ENCODE measurements around the gene ABCC2. TPM values are rescaled to one million over a fixed set of nuclear protein-coding genes. Genes with fewer than 3 reads are reported as not detected.

ABCC2 gene
- total RNA-seq, 1 donor from 2014 or later, result 0.39 TPM

DNA sequence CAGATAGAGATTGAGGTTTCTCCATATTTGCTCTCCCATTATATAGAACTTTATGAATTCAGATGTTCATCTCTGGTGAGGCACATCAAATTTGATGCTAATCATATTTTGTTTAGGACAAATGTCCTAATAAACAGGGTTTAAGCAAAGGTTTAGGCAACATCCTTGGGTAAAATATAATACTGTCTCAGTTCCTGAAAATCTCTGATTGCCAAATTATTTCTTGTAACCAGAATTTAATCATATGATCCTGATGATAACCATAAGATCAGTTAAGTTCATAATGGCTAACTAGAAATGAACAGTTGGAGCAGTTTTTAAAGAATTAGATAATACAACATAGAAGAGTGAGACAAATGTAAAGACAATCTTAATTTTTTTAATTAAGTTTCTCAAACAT is 31.8 kb upstream of the ABCC2 start:
- H3K36me3 Mint-ChIP-seq (ENCODE audit: unreplicated experiment), result no peaks in the 10 kb centered on the region
- H3K27ac Mint-ChIP-seq (ENCODE audit: unreplicated experiment), result no peak overlapping the region
- H3K9me3 Mint-ChIP-seq (ENCODE audit: unreplicated experiment), result no peaks in the 10 kb centered on the region
- H3K27me3 Mint-ChIP-seq (ENCODE audit: unreplicated experiment), result no peaks in the 10 kb centered on the region
- no peaks in the 10 kb centered on the region for H3K4me1 Mint-ChIP-seq (ENCODE audit: low read depth, unreplicated experiment)
- TF ChIP-seq, protein P1, sequence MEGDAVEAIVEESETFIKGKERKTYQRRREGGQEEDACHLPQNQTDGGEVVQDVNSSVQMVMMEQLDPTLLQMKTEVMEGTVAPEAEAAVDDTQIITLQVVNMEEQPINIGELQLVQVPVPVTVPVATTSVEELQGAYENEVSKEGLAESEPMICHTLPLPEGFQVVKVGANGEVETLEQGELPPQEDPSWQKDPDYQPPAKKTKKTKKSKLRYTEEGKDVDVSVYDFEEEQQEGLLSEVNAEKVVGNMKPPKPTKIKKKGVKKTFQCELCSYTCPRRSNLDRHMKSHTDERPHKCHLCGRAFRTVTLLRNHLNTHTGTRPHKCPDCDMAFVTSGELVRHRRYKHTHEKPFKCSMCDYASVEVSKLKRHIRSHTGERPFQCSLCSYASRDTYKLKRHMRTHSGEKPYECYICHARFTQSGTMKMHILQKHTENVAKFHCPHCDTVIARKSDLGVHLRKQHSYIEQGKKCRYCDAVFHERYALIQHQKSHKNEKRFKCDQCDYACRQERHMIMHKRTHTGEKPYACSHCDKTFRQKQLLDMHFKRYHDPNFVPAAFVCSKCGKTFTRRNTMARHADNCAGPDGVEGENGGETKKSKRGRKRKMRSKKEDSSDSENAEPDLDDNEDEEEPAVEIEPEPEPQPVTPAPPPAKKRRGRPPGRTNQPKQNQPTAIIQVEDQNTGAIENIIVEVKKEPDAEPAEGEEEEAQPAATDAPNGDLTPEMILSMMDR (IDR thresholded peaks at IDR 0.05; ENCODE audit: partially characterized antibody, unreplicated experiment), result no peak
- H3K4me3 Mint-ChIP-seq (ENCODE audit: unreplicated experiment), result no peak overlapping the region
- DNase-seq, result no peak

DNA sequence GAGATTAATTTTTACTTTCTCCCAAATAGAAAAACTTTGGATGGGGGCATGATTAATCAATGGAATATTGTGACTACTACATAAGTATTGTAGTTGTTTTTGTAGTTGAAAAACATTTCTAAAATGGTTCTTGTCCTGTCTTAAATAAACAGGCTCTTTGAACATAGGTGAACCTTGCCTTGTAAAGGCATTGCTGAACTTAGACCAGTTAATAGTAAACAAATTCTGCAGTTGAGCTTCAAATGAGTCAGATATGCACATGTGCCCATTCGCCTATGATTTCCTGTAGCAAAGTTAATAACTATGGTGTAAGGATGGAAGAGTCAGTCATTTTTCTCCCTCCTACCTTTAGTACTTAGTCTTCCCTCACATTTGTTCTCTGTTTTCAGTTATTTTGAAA is 27.8 kb upstream of the ABCC2 start:
- Mint-ChIP-seq H3K27ac (ENCODE audit: unreplicated experiment) (no peak overlapping the region), H3K27me3 (ENCODE audit: unreplicated experiment) (no peaks in the 10 kb centered on the region), H3K36me3 (ENCODE audit: unreplicated experiment) (no peaks in the 10 kb centered on the region), H3K4me1 (ENCODE audit: low read depth, unreplicated experiment) (no peaks in the 10 kb centered on the region), H3K9me3 (ENCODE audit: unreplicated experiment) (peaks cover 2% of the 10 kb centered on the region), H3K4me3 (ENCODE audit: unreplicated experiment) (no peak overlapping the region)
- DNase-seq, result no peak
- TF ChIP-seq, protein P1 (IDR thresholded peaks at IDR 0.05; ENCODE audit: partially characterized antibody, unreplicated experiment), result no peak

DNA sequence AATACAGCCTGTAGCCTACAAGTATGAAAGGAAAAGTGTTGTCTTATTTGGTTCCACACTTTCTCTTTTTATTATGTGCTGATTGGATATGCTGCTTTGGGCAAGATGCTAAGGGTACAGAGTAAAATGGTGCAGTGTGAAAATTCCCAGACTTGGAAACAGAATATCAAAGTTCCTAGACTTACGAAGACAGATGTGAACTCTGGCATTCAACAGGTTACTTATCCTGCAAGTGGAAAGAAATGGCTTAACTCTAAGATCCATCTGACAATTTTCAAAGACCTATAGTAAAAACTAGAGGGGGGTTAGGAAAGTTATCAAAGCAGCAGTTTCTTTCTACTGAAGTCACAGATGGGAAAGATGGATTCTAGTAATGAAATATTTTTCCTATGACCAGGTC is 26.3 kb upstream of the ABCC2 start:
- H3K36me3 Mint-ChIP-seq (ENCODE audit: unreplicated experiment), result no peaks in the 10 kb centered on the region
- H3K4me1 Mint-ChIP-seq (ENCODE audit: low read depth, unreplicated experiment), result no peaks in the 10 kb centered on the region
- TF ChIP-seq, protein P1 (IDR thresholded peaks at IDR 0.05; ENCODE audit: partially characterized antibody, unreplicated experiment), result no peak
- no peak for DNase-seq
- H3K9me3 Mint-ChIP-seq (ENCODE audit: unreplicated experiment), result peaks cover 2% of the 10 kb centered on the region
- H3K27me3 Mint-ChIP-seq (ENCODE audit: unreplicated experiment), result no peaks in the 10 kb centered on the region
- no peak overlapping the region for H3K4me3 Mint-ChIP-seq (ENCODE audit: unreplicated experiment)
- H3K27ac Mint-ChIP-seq (ENCODE audit: unreplicated experiment), result no peak overlapping the region

DNA sequence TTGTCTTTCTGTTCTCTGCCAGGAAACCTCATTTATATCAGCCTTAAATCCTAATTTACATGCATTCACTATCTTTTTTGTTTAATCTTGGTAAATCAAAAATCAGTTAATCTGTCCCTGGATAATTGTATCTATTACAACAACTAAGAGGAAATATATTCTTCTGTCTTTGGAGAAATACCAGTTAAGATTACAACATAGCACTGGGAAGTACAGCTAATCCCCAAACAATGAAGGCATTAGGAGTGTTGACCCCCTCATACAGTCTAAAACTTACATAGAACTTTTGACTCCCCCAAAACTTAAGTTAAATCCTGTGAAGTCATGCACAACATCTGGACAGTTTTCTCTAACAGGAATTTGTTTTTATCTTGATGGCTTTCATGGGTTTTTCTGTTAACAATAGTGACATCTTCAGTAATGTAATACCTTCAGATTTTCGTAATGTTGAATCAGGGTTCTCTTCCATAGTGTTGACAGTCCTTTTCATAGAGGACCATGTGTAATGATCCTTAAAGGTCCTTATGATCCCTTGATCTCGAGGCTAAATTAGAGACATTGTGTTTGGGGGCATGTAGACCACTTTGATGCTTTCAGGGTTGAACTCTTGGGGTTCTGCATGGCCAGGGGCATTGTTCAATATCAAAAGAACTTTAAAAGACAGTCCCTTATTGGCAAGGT is 24.1 kb upstream of the ABCC2 start:
- TF ChIP-seq, protein P1 (IDR thresholded peaks at IDR 0.05; ENCODE audit: partially characterized antibody, unreplicated experiment), result no peak
- Mint-ChIP-seq H3K27me3 (ENCODE audit: unreplicated experiment) (no peaks in the 10 kb centered on the region), H3K9me3 (ENCODE audit: unreplicated experiment) (peaks cover 2% of the 10 kb centered on the region), H3K27ac (ENCODE audit: unreplicated experiment) (no peak overlapping the region), H3K4me1 (ENCODE audit: low read depth, unreplicated experiment) (no peaks in the 10 kb centered on the region), H3K4me3 (ENCODE audit: unreplicated experiment) (no peak overlapping the region), H3K36me3 (ENCODE audit: unreplicated experiment) (no peaks in the 10 kb centered on the region)
- no peak for DNase-seq

DNA sequence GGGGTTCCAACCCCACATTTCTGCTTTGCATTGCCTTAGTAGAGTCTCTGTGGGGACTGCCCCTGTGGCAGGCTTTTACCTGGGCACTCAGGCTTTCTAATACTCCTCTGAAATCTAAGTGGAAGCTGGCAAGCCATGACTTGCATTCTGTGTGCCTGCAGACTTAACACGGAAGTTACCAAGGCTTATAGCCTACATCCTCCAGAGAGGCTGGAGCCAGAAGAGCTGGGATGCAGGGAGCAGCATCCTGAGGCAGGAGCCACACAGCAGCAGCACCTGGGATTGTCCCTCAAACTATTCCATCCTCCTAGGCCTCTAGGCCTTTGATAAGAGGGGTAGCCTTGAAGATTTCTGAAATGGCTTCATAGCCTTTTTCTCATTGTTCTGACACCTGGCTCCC is 22.1 kb upstream of the ABCC2 start:
- H3K4me3 Mint-ChIP-seq (ENCODE audit: unreplicated experiment), result no peak overlapping the region
- no peaks in the 10 kb centered on the region for H3K36me3 Mint-ChIP-seq (ENCODE audit: unreplicated experiment)
- H3K27me3 Mint-ChIP-seq (ENCODE audit: unreplicated experiment), result no peaks in the 10 kb centered on the region
- H3K27ac Mint-ChIP-seq (ENCODE audit: unreplicated experiment), result no peak overlapping the region
- H3K9me3 Mint-ChIP-seq (ENCODE audit: unreplicated experiment), result peaks cover 2% of the 10 kb centered on the region
- no peaks in the 10 kb centered on the region for H3K4me1 Mint-ChIP-seq (ENCODE audit: low read depth, unreplicated experiment)
- TF ChIP-seq, protein P1 (IDR thresholded peaks at IDR 0.05; ENCODE audit: partially characterized antibody, unreplicated experiment), result no peak
- no peak for DNase-seq

Measured in glutamatergic neuron (in vitro differentiated cells).